GM23338 (cell line): ENCODE results near the gene KRT222. TPM values are rescaled to one million over a fixed set of nuclear protein-coding genes. Genes with fewer than 3 reads are reported as not detected.

Source experiments
- ATAC-seq: fragments of 200-7000 bp; cut with Tn5 transposase; 3 replicates; pipeline ENCODE4 v1.9.1; 2020
- DNase-seq: peaks from one replicate; pipeline ENCODE4 v3.0.0-alpha.2; 2015; ENCODE audit warnings: low spot score
- H2AFZ ChIP-seq: fragments of 200-600 bp; sonication (generic); 2 replicates; pipeline ENCODE4 v1.8.0; 2016; ENCODE audit warnings: antibody characterized with exemption, mild to moderate bottlenecking, moderate library complexity
- H3F3A ChIP-seq: fragments of 200-600 bp; sonication (generic); replicated peaks from 2 replicates; pipeline ENCODE4 v1.8.0; 2017; ENCODE audit warnings: antibody characterized with exemption, mixed run types, low read depth
- H3K27ac ChIP-seq: fragments of 200-600 bp; sonication (generic); 2 replicates; pipeline ENCODE4 v1.6.1; 2016; ENCODE audit warnings: low read depth
- H3K27me3 ChIP-seq: fragments of 200-600 bp; sonication (generic); 2 replicates; pipeline ENCODE4 v1.8.0; 2016; ENCODE audit warnings: mild to moderate bottlenecking, mixed run types, moderate library complexity; ENCODE audit not compliant: insufficient read depth
- H3K36me3 ChIP-seq: fragments of 200-600 bp; sonication (generic); 2 replicates; pipeline ENCODE4 v1.8.0; 2016; ENCODE audit warnings: mild to moderate bottlenecking; ENCODE audit not compliant: insufficient read depth
- H3K4me1 ChIP-seq: fragments of 200-600 bp; sonication (generic); 2 replicates; pipeline ENCODE4 v1.8.0; 2016; ENCODE audit warnings: mild to moderate bottlenecking, moderate library complexity; ENCODE audit not compliant: insufficient read depth
- H3K4me2 ChIP-seq: fragments of 200-600 bp; sonication (generic); 2 replicates; pipeline ENCODE4 v1.7.1; 2017; ENCODE audit warnings: mixed run types
- H3K4me3 ChIP-seq: fragments of 200-600 bp; sonication (generic); 2 replicates; pipeline ENCODE4 v1.6.1; 2016; ENCODE audit warnings: mixed run types
- H3K79me2 ChIP-seq: fragments of 200-600 bp; sonication (generic); replicated peaks from 2 replicates; pipeline ENCODE4 v1.8.0; 2017; ENCODE audit warnings: mild to moderate bottlenecking; ENCODE audit not compliant: insufficient read depth
- H3K9me2 ChIP-seq: fragments of 200-600 bp; sonication (generic); 2 replicates; pipeline ENCODE4 v1.8.0; 2017; ENCODE audit not compliant: insufficient read depth
- H4K20me1 ChIP-seq: fragments of 200-600 bp; sonication (generic); replicated peaks from 2 replicates; pipeline ENCODE4 v1.8.0; 2017; ENCODE audit warnings: mild to moderate bottlenecking; ENCODE audit not compliant: insufficient read depth
- H3K27ac Mint-ChIP-seq: 2 replicates; pipeline ENCODE4 v1.8.0; 2020; ENCODE audit warnings: inconsistent platforms, mild to moderate bottlenecking, moderate library complexity, mixed read lengths
- H3K27me3 Mint-ChIP-seq: 3 replicates; pipeline ENCODE4 v1.8.0; 2022; ENCODE audit warnings: low read depth, mild to moderate bottlenecking, moderate library complexity, mixed read lengths, inconsistent platforms; ENCODE audit not compliant: insufficient read depth, poor library complexity
- H3K36me3 Mint-ChIP-seq: 3 replicates; pipeline ENCODE4 v1.8.0; 2021; ENCODE audit warnings: low read depth, mild to moderate bottlenecking, inconsistent platforms, moderate library complexity, mixed read lengths
- H3K4me1 Mint-ChIP-seq: 3 replicates; pipeline ENCODE4 v1.8.0; 2020; ENCODE audit warnings: mild to moderate bottlenecking, inconsistent platforms, mixed read lengths
- H3K4me3 Mint-ChIP-seq: 3 replicates; pipeline ENCODE4 v1.8.0; 2021; ENCODE audit warnings: moderate library complexity, mild to moderate bottlenecking, inconsistent platforms, mixed read lengths
- H3K9me3 Mint-ChIP-seq: 3 replicates; pipeline ENCODE4 v1.8.0; 2020; ENCODE audit warnings: moderate library complexity, mild to moderate bottlenecking, inconsistent platforms, mixed read lengths
- CREB1 ChIP-seq: fragments of 250-450 bp; sonication (Bioruptor Pico); IDR thresholded peaks from 2 replicates; pipeline ENCODE4 v1.5.0; 2020; ENCODE audit warnings: low read depth, mild to moderate bottlenecking, moderate library complexity
- CTCF ChIP-seq, 2 experiments: fragments of 200-600 bp in 1 of 2; sonication (generic) in 1 of 2; conservative IDR thresholded peaks; 2 replicates each; pipeline versions ENCODE4 v1.5.1 to v1.6.1; 2016 to 2017; ENCODE audit warnings: antibody characterized with exemption in 2 of 2, low read depth in 2 of 2, mild to moderate bottlenecking in 2 of 2, moderate library complexity in 1 of 2
- ETS1 ChIP-seq: IDR thresholded peaks from 2 replicates; pipeline ENCODE4 v1.6.1; 2016; ENCODE audit warnings: antibody characterized with exemption
- EZH2 ChIP-seq: fragments of 200-600 bp; sonication (generic); IDR thresholded peaks from one replicate; pipeline ENCODE4 v1.8.0; 2017; ENCODE audit warnings: antibody characterized with exemption, mild to moderate bottlenecking, low read depth; ENCODE audit not compliant: unreplicated experiment
- EZH2phosphoT487 ChIP-seq: fragments of 200-600 bp; sonication (generic); IDR thresholded peaks from one replicate; pipeline ENCODE4 v1.8.1; 2018; ENCODE audit warnings: antibody characterized with exemption; ENCODE audit not compliant: unreplicated experiment
- JUNB ChIP-seq: IDR thresholded peaks from one replicate; pipeline ENCODE4 v1.6.1; 2016; ENCODE audit warnings: antibody characterized with exemption; ENCODE audit not compliant: unreplicated experiment
- NANOG ChIP-seq: IDR thresholded peaks from 2 replicates; pipeline ENCODE4 v1.6.1; 2016; ENCODE audit warnings: antibody characterized with exemption, borderline replicate concordance
- POLR2AphosphoS5 ChIP-seq: IDR thresholded peaks from 2 replicates; pipeline ENCODE4 v1.6.1; 2016; ENCODE audit warnings: antibody characterized with exemption, low read depth
- REST ChIP-seq: IDR thresholded peaks from one replicate; pipeline ENCODE4 v1.6.1; 2018; ENCODE audit warnings: antibody characterized with exemption; ENCODE audit not compliant: unreplicated experiment
- STAT1 ChIP-seq: IDR thresholded peaks from one replicate; pipeline ENCODE4 v1.6.1; 2016; ENCODE audit warnings: antibody characterized with exemption; ENCODE audit not compliant: unreplicated experiment
- ZNF114 ChIP-seq: fragments of 250-450 bp; sonication (Bioruptor Pico); IDR thresholded peaks from 2 replicates; pipeline ENCODE4 v1.5.0; 2020; ENCODE audit warnings: mild to moderate bottlenecking, moderate library complexity
- ZNF331 ChIP-seq: fragments of 250-450 bp; sonication (Bioruptor Pico); IDR thresholded peaks from 2 replicates; pipeline ENCODE4 v1.5.0; 2020; ENCODE audit warnings: low read depth, mild to moderate bottlenecking, moderate library complexity
- ZNF462 ChIP-seq: fragments of 250-450 bp; sonication (Bioruptor Pico); IDR thresholded peaks from 2 replicates; pipeline ENCODE4 v1.5.0; 2020; ENCODE audit warnings: mild to moderate bottlenecking, moderate library complexity
- polyA plus RNA-seq: library from polyadenylated mRNA; unstranded; fragments of >200 nt; fragmentation: Nextera tagmentation; extraction: Ambion mirVana; gene quantifications from 2 replicates; pipeline ENCODE4 v1.2.1, GENCODE V29; 2016
- total RNA-seq: library from RNA; depleted of rRNA; stranded (reverse); fragments of >200 nt; shearing (Covaris generic); gene quantifications from 2 replicates; pipeline ENCODE4 v1.2.3, GENCODE V29; 2014

The KRT222 gene
- total and polyA plus RNA-seq, 2 experiments from 2014 or later, result not detected

- Histone ChIP-seq H3K79me2 (peaks cover 6% of the 10 kb centered on the region), H3K27ac (no peak overlapping the region), H3K4me2 (no peak overlapping the region), H4K20me1 (no peaks in the 10 kb centered on the region), H3K9me2 (no peaks in the 10 kb centered on the region), H3F3A (no peaks in the 10 kb centered on the region), H3K27me3 (no peaks in the 10 kb centered on the region), H2AFZ (no peak overlapping the region), H3K36me3 (no peaks in the 10 kb centered on the region), H3K4me1 (no peaks in the 10 kb centered on the region), H3K4me3 (no peak overlapping the region)
- TF ChIP-seq CREB1 (CRISPR knock-in tag), result no peak
- TF ChIP-seq ZNF331 (CRISPR knock-in tag), result no peak
- TF ChIP-seq ZNF462 (CRISPR knock-in tag), result no peak
- TF ChIP-seq REST, result no peak
- no peak for TF ChIP-seq POLR2AphosphoS5
- no peak for TF ChIP-seq EZH2phosphoT487
- TF ChIP-seq ZNF114 (CRISPR knock-in tag), result no peak
- TF ChIP-seq ETS1, result no peak
- TF ChIP-seq EZH2, result no peak
- TF ChIP-seq NANOG, result no peak
- no peak for TF ChIP-seq JUNB
- no peak for TF ChIP-seq CTCF (conservative IDR thresholded peaks at IDR 0.05; ENCODE audit: low read depth in 2 of 2)
- TF ChIP-seq STAT1, result no peak
- no peaks in the 10 kb centered on the region for H3K36me3 Mint-ChIP-seq
- H3K9me3 Mint-ChIP-seq, result no peaks in the 10 kb centered on the region
- ATAC-seq (no peak), DNase-seq (no peak)
- no peak overlapping the region for H3K27ac Mint-ChIP-seq
- H3K27me3 Mint-ChIP-seq, result no peaks in the 10 kb centered on the region
- H3K4me1 Mint-ChIP-seq, result peaks cover 5% of the 10 kb centered on the region; the same call in 2 of the 3 replicates
- H3K4me3 Mint-ChIP-seq, result no peak overlapping the region
Observed at GRCh38 chr17:40651939-40652338, 13.0 kb downstream of the KRT222 start.
